HG02588 (cell line): ENCODE data around the gene PEX19.
A peak's percentile ranks its signal among the peaks of the same experiment; 100 is the strongest.
"Not testable (repeated sequence)": the region's sequence is repeated elsewhere in the genome, so short reads cannot be mapped to it uniquely, and the experiment has no call there.

Experiments
- ATAC-seq: cut with Tn5 transposase; IDR thresholded peaks from one replicate; pipeline ENCODE4 v1.9.1; 2021; ENCODE audit warnings: mild to moderate bottlenecking, moderate library complexity; ENCODE audit not compliant: unreplicated experiment

Gene PEX19, protein sequence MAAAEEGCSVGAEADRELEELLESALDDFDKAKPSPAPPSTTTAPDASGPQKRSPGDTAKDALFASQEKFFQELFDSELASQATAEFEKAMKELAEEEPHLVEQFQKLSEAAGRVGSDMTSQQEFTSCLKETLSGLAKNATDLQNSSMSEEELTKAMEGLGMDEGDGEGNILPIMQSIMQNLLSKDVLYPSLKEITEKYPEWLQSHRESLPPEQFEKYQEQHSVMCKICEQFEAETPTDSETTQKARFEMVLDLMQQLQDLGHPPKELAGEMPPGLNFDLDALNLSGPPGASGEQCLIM

GRCh38 chr1:160284782-160285344 lies at the start of gene PEX19:
PEX19 (minus strand) TSS chr1:160285133; CDS start chr1:160285124, 9 bp downstream.
- peak; percentile 97 for ATAC-seq

- ATAC-seq, result no peak
Measured at GRCh38 chr1:160332516-160332915, 47.6 kb upstream of the PEX19 start.

GRCh38 chr1:160330119-160330518 lies 45.2 kb upstream of the PEX19 start:
- no peak for ATAC-seq

DNA sequence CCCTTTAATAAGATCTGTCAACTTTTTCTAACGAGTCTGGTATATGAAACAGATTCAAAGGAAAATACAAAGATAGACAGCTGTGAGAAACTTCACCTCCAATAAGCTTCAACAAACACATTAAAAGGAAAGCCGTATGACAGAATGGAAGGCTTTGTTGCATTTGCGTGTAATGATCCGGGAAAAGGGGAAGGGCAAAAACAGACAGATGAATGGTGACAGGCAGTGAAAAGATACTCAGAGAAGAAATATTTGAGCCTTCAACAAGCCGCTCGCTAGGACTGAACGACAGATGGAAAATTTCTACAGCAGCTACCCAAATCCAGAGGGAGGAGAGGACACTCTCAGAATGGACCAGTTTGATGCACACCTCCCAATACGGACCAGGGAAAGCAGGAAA lies 43.3 kb upstream of the PEX19 start:
- no peak for ATAC-seq

DNA sequence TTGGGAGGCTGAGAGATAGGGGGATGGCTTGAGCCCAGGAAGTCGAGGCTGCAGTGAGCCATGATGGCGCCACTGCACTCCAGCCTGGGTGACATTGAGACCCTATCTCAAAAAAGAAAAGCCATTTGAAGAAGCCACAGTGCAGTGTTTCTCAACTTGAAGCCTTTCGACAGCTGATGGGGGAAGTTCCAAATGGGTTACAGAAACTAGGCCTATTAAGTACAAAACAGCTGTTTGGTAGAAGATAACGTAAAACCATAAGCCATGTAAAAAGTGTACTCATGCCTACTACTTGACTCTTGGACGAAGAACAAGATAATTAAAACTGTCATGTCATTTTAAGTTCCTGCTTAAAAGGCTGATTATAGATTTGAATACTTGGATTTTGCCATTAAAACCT lies 41.5 kb upstream of the PEX19 start:
- ATAC-seq, result no peak

- ATAC-seq, result no peak
Measured at GRCh38 chr1:160325252-160325651, 40.3 kb upstream of the PEX19 start.

DNA sequence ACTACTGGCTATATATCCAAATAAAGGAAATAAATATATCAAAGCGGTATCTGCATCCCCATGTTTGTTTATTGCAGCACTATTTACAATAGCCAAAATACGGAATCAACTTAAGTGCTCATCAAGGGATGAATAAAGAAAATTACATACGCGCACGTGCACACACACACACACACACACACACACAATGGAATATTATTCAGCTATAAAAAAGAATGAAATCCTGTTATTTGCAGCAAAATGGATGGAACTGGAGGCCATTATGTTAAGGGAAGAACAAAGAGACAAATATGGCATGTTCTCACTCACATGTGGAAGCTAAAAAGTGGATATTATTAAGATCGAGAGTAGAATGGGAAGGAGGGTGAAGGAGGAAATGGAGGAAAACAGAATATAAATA lies 37.9 kb upstream of the PEX19 start:
- no peak for ATAC-seq

DNA sequence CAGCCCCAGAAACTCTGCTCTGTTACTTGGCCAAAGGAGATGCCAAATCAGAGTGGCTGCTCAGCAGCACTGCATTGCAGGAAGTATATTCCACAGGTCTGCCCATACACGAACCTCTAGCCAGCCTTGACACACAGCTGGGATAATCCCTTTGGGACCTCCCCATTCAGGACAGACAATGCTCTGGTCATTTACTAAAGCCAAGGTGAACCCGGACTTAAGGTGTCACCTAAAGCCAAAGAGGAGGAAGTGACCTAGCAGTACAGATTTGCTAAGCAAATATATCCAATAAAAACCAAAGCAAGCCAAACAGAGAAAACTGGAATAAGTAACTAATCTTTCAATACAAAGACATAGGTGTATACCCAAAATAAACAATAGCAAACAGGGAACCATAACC lies 30.4 kb upstream of the PEX19 start:
- no peak for ATAC-seq

DNA sequence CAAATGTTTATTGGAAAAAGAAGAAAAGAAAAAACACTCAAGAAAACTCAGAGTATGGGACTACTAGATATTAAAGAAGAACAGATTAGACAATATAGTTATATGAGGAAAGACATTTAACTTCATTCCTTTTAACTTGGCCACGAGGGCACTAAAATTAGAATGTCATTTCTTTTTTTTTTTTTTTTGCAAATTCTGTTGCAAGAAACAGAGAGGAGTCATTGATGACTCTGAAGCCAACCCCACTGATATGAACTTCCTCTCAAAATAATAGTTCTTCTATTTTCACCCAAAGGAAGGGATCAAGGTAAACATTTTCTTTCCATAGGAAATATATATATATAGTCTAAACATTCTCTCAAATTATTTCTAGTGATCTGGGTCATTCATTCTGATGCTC lies 24.6 kb upstream of the PEX19 start:
- no peak for ATAC-seq

GRCh38 chr1:160309185-160309557 lies 24.2 kb upstream of the PEX19 start:
- no peak for ATAC-seq

DNA sequence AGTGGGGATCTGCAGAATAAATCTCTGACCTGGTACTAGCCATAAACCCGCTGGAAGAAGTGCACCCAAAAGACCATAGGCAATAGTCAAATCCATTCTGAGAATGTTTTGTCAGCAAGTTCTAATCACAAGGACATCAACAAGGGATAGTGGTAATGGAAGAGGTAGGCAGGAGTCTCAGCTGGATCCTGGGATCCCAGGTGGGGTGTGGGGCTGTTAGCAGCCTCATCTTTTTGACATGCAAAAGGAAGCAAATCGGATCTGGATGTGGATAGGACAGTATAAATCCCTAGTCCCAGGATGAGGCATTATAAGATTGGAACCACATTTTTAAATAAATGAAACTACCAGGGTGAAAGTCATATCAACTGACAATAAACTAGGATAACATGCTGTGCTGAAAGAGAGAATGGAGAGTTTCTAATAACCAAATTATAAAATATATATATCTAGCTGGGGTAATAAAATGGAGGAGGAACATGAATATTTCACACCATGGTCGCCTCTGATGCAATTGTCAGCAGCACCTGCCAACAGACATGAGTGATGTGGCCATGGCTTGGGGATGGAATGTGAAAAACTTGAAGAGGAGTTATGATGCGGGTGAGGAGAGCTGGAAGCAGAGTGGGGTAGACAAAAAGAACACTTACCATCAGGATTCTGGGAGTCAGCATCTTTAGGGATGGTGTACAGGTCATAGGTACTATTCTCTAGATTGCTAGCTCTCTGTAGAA lies 23.7 kb upstream of the PEX19 start:
- ATAC-seq, result no peak

DNA sequence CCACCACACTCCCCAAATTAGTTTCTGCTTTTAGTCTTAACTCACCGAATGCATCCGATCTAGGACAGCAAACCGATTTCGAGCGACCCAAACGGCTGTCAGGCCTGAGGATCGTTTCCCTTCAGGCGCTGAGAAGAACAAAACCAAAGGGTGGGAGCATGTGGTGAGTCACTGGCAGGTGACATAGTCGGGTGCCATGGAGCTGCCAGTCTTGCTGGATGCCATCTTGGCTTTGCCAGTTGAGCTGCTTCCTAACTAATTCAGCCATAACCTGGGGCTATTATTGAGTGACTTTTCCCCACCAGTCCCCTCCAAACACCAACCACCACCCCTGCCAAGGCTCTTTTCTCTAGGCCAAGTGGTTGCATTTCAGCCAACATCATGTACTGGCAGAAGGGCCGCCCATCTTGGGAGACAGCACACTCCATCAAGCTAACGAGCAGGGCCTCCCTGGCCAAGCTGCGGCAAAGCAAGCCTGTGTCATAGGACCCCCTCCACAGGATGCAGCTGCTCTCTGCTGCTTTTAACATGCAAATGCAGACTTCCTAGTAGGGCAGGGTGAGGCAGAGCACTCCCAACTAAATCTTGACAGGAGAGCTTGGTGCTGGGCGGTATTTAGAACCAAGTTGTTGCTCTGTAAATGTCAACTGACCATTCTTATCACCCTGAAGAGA lies 22.3 kb upstream of the PEX19 start:
- no peak for ATAC-seq

- ATAC-seq, result no peak
Measured at GRCh38 chr1:160300173-160300572, 15.2 kb upstream of the PEX19 start.

GRCh38 chr1:160296036-160296435 lies 11.1 kb upstream of the PEX19 start:
- no peak for ATAC-seq

DNA sequence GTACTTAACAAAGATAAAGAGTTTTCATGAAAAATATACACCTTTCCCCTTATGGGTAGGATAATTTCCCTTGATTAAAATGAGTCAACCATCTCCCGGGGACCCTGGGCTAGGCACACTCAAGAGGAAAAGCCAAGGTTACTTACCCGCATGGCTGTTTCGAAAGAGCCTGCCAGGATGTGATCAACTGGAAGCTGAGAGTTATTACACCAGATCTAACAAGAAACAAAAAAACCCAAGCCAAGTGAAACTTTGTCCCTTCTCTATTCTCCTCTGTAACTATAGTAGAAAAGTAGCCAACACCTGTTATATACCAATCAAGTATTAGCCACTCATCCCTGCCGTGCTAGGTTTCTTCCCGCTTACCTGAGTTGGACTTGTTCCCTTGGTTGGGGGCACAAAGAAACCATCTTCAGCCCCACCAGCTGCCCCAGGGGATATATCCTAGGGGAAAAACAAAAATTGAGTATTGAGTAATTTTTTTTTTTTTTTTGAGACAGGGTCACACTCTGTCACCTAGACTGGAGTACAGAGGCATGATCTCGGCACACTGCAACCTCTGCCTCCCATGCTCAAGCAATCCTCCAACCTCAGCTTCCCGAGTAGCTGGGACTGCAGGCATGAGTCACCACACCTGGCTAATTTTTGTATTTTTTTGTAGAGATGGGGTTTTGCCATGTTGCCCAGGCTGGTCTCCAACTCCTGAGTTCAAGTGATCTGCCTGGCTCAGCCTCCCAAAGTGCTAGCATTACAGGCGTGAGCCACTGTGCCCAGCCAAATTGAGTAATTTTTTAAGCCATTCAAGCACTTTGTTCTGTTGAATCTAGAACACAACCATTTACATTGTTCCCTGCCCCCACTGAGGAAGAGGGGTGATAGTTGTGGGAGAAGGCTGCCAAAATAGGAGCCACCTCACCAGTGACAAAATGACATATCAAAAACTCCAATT lies 8.4 kb upstream of the PEX19 start:
- no peak for ATAC-seq

GRCh38 chr1:160291248-160292220 lies 6.6 kb upstream of the PEX19 start:
- peak; percentile 55 for ATAC-seq

DNA sequence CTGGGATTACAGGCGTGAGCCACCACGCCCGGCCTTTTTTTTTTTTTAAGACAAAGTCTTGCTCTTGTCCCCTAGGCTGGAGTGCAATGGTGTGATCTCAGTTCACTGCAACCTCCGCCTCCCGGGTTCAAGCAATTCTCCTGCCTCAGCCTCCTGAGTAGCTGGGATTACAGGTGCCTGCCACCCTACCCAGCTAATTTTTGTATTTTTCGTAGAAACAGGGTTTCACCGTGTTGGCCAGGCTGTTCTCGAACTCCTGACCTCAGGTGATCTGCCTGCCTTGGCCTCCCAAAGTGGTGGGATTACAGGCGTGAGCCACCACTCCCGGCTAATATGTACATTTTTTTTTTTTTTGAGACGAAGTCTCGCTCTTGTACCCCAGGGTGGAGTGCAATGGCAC lies 2.8 kb upstream of the PEX19 start:
- not testable (repeated sequence) for ATAC-seq

DNA sequence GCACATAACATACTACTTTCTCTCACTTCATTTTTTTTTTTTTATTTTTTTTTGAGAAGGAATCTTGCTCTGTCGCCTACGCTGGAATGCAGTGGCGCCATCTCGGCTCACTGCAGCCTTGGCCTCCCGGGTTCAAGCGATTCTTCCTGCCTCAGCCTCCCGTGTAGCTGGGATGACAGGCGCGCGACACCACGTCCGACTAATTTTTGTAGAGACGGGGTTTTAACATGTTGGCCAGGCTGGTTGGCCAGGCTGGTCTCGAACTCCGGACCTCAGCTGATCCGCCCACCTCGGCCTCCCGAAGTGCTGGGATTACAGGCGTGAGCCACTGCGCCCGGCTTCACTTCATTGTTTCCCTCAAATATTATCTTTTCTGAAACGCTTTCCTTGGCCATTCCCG lies 573 bp upstream of the PEX19 start:
- no peak for ATAC-seq

- ATAC-seq, result peak; percentile 19
Measured at GRCh38 chr1:160284220-160284781, 632 bp downstream of the PEX19 start.
